Endothelial cell of umbilical vein (primary cell): Measurements from ENCODE around the gene MBD6. TPM values are rescaled to one million over a fixed set of nuclear protein-coding genes. Genes with fewer than 3 reads are reported as not detected.

Experiments
- Bru-seq: library from RNA; stranded (reverse); fragments of 400-500 nt; gene quantifications from one replicate; lab custom pipeline; 2021; lab: Mats Ljungman, UMichigan
- BruChase-seq, 2 experiments: library from RNA; stranded (reverse); fragments of 400-500 nt; gene quantifications; one replicate each; lab custom pipeline; 2021; lab: Mats Ljungman, UMichigan
- BruUV-seq: library from RNA; stranded (reverse); fragments of 400-500 nt; replicated peaks from 2 replicates; lab custom pipeline; 2021; lab: Mats Ljungman, UMichigan
- CTCF ChIA-PET: fragments of 300-600, 350-600 bp; sonication (Branson Sonifier 250); formaldehyde crosslinking; loops from one replicate; lab custom pipeline; 2021; ENCODE audit warnings: antibody characterized with exemption, inconsistent platforms; lab: Charles Lee
- POLR2A ChIA-PET: fragments of 300-600, 350-600 bp; sonication (Branson Sonifier 250); formaldehyde crosslinking; loops from one replicate; lab custom pipeline; 2021; ENCODE audit warnings: antibody characterized with exemption, inconsistent platforms; lab: Charles Lee
- DNase-seq: peaks from one replicate; pipeline ENCODE4 v3.0.0-alpha.2; 2011; ENCODE audit warnings: low read depth, low spot score
- FAIRE-seq: peaks from 2 replicates; lab custom pipeline; 2011; peaks lifted over from hg19 to GRCh38; lab: Jason Lieb, UNC
- H2AFZ ChIP-seq: 2 replicates; pipeline ENCODE4 v1.6.0; 2012; ENCODE audit warnings: low read depth, low read length, control low read depth, inconsistent platforms
- H3K27ac ChIP-seq: 2 replicates; pipeline ENCODE4 v1.5.1; 2011; ENCODE audit warnings: low read depth, mild to moderate bottlenecking, control low read depth, low read length, moderate library complexity; ENCODE audit not compliant: insufficient read depth
- H3K27me3 ChIP-seq, 2 experiments: 2 replicates each; pipeline versions ENCODE4 v1.6.0 to v1.6.1; 2011; ENCODE audit warnings: low read length in 2 of 2, mixed read lengths in 1 of 2; ENCODE audit not compliant: control insufficient read depth in 2 of 2, insufficient read depth in 2 of 2
- H3K36me3 ChIP-seq, 2 experiments: 2 replicates in 1 of 2; 3 replicates in 1 of 2; pipeline ENCODE4 v1.5.1; 2011; ENCODE audit warnings: low read length in 2 of 2, mild to moderate bottlenecking in 1 of 2, moderate library complexity in 1 of 2; ENCODE audit not compliant: control insufficient read depth in 2 of 2, insufficient read depth in 2 of 2; ENCODE audit errors: extremely low read depth in 1 of 2
- H3K4me1 ChIP-seq: 3 replicates; pipeline ENCODE4 v1.5.1; 2011; ENCODE audit warnings: mild to moderate bottlenecking, low read length; ENCODE audit not compliant: control insufficient read depth, insufficient read depth; ENCODE audit errors: extremely low read depth
- H3K4me2 ChIP-seq: 2 replicates; pipeline ENCODE4 v1.6.1; 2011; ENCODE audit warnings: low read length, control low read depth, mixed read lengths; ENCODE audit not compliant: insufficient read depth
- H3K4me3 ChIP-seq, 3 experiments: fragments of 200-600 bp in 1 of 3; sonication (generic), shearing (Covaris generic) in 1 of 3; replicated peaks in 1 of 3; 2 replicates each; pipeline ENCODE4 v1.5.1; 2011 to 2016; ENCODE audit warnings: control low read depth in 3 of 3, low read length in 3 of 3, mild to moderate bottlenecking in 2 of 3, inconsistent platforms in 1 of 3, low read depth in 1 of 3, moderate library complexity in 1 of 3; ENCODE audit not compliant: insufficient read depth in 1 of 3
- H3K79me2 ChIP-seq: 2 replicates; pipeline ENCODE4 v1.6.0; 2012; ENCODE audit warnings: low read length, inconsistent platforms; ENCODE audit not compliant: control insufficient read depth, insufficient read depth
- H3K9ac ChIP-seq: replicated peaks from 2 replicates; pipeline ENCODE3; 2011; ENCODE audit warnings: low read length, control low read depth; ENCODE audit not compliant: insufficient read depth; ENCODE audit errors: extremely low read depth
- H3K9me1 ChIP-seq: replicated peaks from 3 replicates; pipeline ENCODE4 v1.6.0; 2011; ENCODE audit warnings: mild to moderate bottlenecking, low read length; ENCODE audit not compliant: control insufficient read depth, insufficient read depth; ENCODE audit errors: extremely low read depth
- H3K9me3 ChIP-seq: replicated peaks from 2 replicates; pipeline ENCODE4 v1.5.1; 2012; ENCODE audit warnings: low read length, inconsistent platforms; ENCODE audit not compliant: control insufficient read depth, insufficient read depth
- H4K20me1 ChIP-seq: replicated peaks from 2 replicates; pipeline ENCODE3; 2011; ENCODE audit warnings: mild to moderate bottlenecking, low read length; ENCODE audit not compliant: control insufficient read depth, insufficient read depth; ENCODE audit errors: extremely low read depth
- CTCF ChIP-seq, 2 donors: IDR thresholded peaks; 1 replicate in 1 of 2; 2 replicates in 1 of 2; pipeline ENCODE4 v1.5.1; 2011; ENCODE audit warnings: low read length in 2 of 2, mild to moderate bottlenecking in 2 of 2, moderate library complexity in 2 of 2, control low read depth in 1 of 2, inconsistent platforms in 1 of 2, low read depth in 1 of 2; ENCODE audit not compliant: insufficient read depth in 1 of 2; ENCODE audit errors: extremely low read depth in 1 of 2
- EZH2 ChIP-seq: IDR thresholded peaks from 2 replicates; pipeline ENCODE4 v1.6.1; 2012; ENCODE audit warnings: borderline replicate concordance, low read depth, mild to moderate bottlenecking, moderate library complexity, low read length, inconsistent platforms; ENCODE audit not compliant: severe bottlenecking
- FOS ChIP-seq: IDR thresholded peaks from 2 replicates; pipeline ENCODE4 v1.6.1; 2011; ENCODE audit warnings: mild to moderate bottlenecking, low read length, moderate library complexity, borderline replicate concordance; ENCODE audit not compliant: insufficient read depth
- MYC ChIP-seq: IDR thresholded peaks from one replicate; pipeline ENCODE4 v1.6.1; 2011; ENCODE audit warnings: mild to moderate bottlenecking, low read depth, low read length
- POLR2A ChIP-seq: IDR thresholded peaks from 2 replicates; pipeline ENCODE4 v1.6.1; 2012; ENCODE audit warnings: low read depth, mild to moderate bottlenecking, control low read depth, low read length
- POLR2AphosphoS5 ChIP-seq: IDR thresholded peaks from 2 replicates; pipeline ENCODE4 v1.6.1; 2012; ENCODE audit warnings: low read depth, mild to moderate bottlenecking, control low read depth, low read length, moderate library complexity; ENCODE audit not compliant: insufficient read depth
- dilution Hi-C: fragments of 300-500 bp; cut with MboI; formaldehyde crosslinking; loops from one replicate; pipeline ENCODE4 v1.15.0; 2019; ENCODE audit warnings: low sequenced_read_pairs; ENCODE audit not compliant: extremely low pct_ligation_motif_present
- intact Hi-C: fragments of 100-400 bp; cut with micrococcal nuclease; formaldehyde crosslinking; loops from one replicate; pipeline ENCODE4 v1.10.0; 2022
- long read RNA-seq: library from polyadenylated mRNA; stranded (forward); transcript quantifications from one replicate; pipeline ENCODE4 v2.0.0, GENCODE V29; 2021
- polyA minus RNA-seq, 3 experiments: library from RNA; depleted of rRNA, polyadenylated mRNA; stranded (reverse); fragments of >200 nt; gene quantifications; 1 replicate in 1 of 3; 2 replicates in 2 of 3; pipeline ENCODE4 v1.2.3, GENCODE V29; 2011
- polyA plus RNA-seq, 4 experiments: library from polyadenylated mRNA; depleted of rRNA in 3 of 4; stranded (reverse) in 3 of 4; unstranded in 1 of 4; fragments of >200 nt; gene quantifications; 2 replicates each; pipeline versions ENCODE4 v1.2.1 to v1.2.3, GENCODE V29; 2011 to 2012; ENCODE audit warnings: missing spikeins in 1 of 4
- total RNA-seq: library from RNA; stranded (reverse); gene quantifications from 2 replicates; pipeline ENCODE4 v1.2.3, GENCODE V29; 2021

The MBD6 gene, protein sequence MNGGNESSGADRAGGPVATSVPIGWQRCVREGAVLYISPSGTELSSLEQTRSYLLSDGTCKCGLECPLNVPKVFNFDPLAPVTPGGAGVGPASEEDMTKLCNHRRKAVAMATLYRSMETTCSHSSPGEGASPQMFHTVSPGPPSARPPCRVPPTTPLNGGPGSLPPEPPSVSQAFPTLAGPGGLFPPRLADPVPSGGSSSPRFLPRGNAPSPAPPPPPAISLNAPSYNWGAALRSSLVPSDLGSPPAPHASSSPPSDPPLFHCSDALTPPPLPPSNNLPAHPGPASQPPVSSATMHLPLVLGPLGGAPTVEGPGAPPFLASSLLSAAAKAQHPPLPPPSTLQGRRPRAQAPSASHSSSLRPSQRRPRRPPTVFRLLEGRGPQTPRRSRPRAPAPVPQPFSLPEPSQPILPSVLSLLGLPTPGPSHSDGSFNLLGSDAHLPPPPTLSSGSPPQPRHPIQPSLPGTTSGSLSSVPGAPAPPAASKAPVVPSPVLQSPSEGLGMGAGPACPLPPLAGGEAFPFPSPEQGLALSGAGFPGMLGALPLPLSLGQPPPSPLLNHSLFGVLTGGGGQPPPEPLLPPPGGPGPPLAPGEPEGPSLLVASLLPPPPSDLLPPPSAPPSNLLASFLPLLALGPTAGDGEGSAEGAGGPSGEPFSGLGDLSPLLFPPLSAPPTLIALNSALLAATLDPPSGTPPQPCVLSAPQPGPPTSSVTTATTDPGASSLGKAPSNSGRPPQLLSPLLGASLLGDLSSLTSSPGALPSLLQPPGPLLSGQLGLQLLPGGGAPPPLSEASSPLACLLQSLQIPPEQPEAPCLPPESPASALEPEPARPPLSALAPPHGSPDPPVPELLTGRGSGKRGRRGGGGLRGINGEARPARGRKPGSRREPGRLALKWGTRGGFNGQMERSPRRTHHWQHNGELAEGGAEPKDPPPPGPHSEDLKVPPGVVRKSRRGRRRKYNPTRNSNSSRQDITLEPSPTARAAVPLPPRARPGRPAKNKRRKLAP
- 85.6 and 95.2 TPM in 2 replicates for total RNA-seq
- 8.5 and 10.6 TPM in 2 replicates for polyA plus RNA-seq
- polyA plus RNA-seq (2011; cell fraction: cytosol; rRNA removed), result 8.5 and 10.6 TPM in 2 replicates
- 52.4 and 65.4 TPM in 2 replicates for polyA plus RNA-seq (2011; cell fraction: nucleus; rRNA removed)
- polyA plus RNA-seq (2012), result 33.6 and 37.1 TPM in 2 replicates
- 6.7 and 17.1 TPM in 2 replicates for polyA minus RNA-seq
- 16.9 TPM for polyA minus RNA-seq (2011; cell fraction: cytosol; rRNA and poly(A)+ RNA removed)
- polyA minus RNA-seq (2011; cell fraction: nucleus; rRNA and poly(A)+ RNA removed), result 19.2 and 25.4 TPM in 2 replicates
- percentile 71 among the genes with signal in this experiment for Bru-seq, nascent RNA
- BruChase-seq, experiment 1, labeled RNA remaining after a 6-hour chase, result percentile 95 among the genes with signal in this experiment
- percentile 83 among the genes with signal in this experiment for BruChase-seq, experiment 2, labeled RNA remaining after a 2-hour chase
- long read RNA-seq, full-length matches to known transcripts, result 1 of 41 reads
- long read RNA-seq, partial matches to known transcripts, result 35 of 41 reads
- long read RNA-seq, other reads (novel, unspliced or antisense), result 5 of 41 reads

- H3K4me1 ChIP-seq, result peaks cover 41% of the 10 kb centered on the region
- no peaks in the 10 kb centered on the region for H3K27me3 ChIP-seq
- H3K4me3 ChIP-seq, result peak within 1 kb of the TSS; percentile 47 to 83 (median 50)
- peak; percentile 89 for DNase-seq
- TF ChIP-seq EZH2 (no peak), POLR2AphosphoS5 (peak; percentile 69), FOS (no peak), CTCF (IDR thresholded peaks at IDR 0.05; ENCODE audit: extremely low read depth in 1 of 2, insufficient read depth in 1 of 2, low read depth in 1 of 2, low read length in 2 of 2) (no peak), MYC (no peak), POLR2A (peak; percentile 60)
- no TSS peak for BruUV-seq
- dilution Hi-C loops, result no loop called here
- intact Hi-C loops, result loop anchor here (5.0 kb wide), 1 partner anchor 35 kb away; the partner anchor contains the start of gene MARS1
- H3K9ac ChIP-seq, result peak within 1 kb of the TSS; percentile 75
- peak within 1 kb of the TSS; percentile 6 for H2AFZ ChIP-seq
- H3K4me2 ChIP-seq, result peak within 1 kb of the TSS; percentile 81
- no peaks in the 10 kb centered on the region for H3K9me3 ChIP-seq
- peaks cover 43% of the 10 kb centered on the region for H3K79me2 ChIP-seq
- peak; percentile 87 for FAIRE-seq
- peak within 1 kb of the TSS; percentile 70 for H3K27ac ChIP-seq
- no peaks in the 10 kb centered on the region for H3K9me1 ChIP-seq
- ChIA-PET CTCF (no interaction called here), POLR2A (no interaction called here)
- peaks cover 0 to 19% of the 10 kb centered on the region in 2 experiments for H3K36me3 ChIP-seq
- no peaks in the 10 kb centered on the region for H4K20me1 ChIP-seq
Observed at GRCh38 chr12:57522011-57522886, at the start of gene MBD6. Gene MBD6, plus strand, starts transcription at chr12:57522824. Its CDS starts 1,480 bp downstream, at chr12:57524304.
